ENCODE data around the gene FOXJ3. TPM values are rescaled to one million over a fixed set of nuclear protein-coding genes. Genes with fewer than 3 reads are reported as not detected.

Gene FOXJ3
- total RNA-seq, 1 experiment from 2014 or later = 55.3 TPM

- intact Hi-C loops (cut with micrococcal nuclease; ENCODE audit: unreplicated experiment) (no loop called here), in situ Hi-C loops (cut with HindIII; ENCODE audit: low pct_unique_long_range_greater_than_20kb, low sequenced_read_pairs) (no loop called here)
- no peaks in the 10 kb centered on the region; the same call in 1 of the 2 replicates for H3K9me3 ChIP-seq (ENCODE audit: control insufficient read depth, insufficient read depth, low read depth, low read length)
- BruUV-seq (replicated peaks) = no TSS peak
- DNase-seq (ENCODE audit: low read depth, low spot score) (no peak), ATAC-seq (no peak)
- peaks cover 19% of the 10 kb centered on the region for H3K4me1 ChIP-seq (ENCODE audit: control insufficient read depth, insufficient read depth, low read length)
- H3K27me3 ChIP-seq (ENCODE audit: control insufficient read depth, insufficient read depth, low read length) = no peaks in the 10 kb centered on the region
- no peak overlapping the region for H3K27ac ChIP-seq (ENCODE audit: low read length)
- no peak overlapping the region for H3K4me3 ChIP-seq (ENCODE audit: low read depth in 2 of 2, low read length in 2 of 2)
- peaks cover 2% of the 10 kb centered on the region; the same call in 1 of the 2 replicates for H3K36me3 ChIP-seq (ENCODE audit: control insufficient read depth, insufficient read depth, low read length)
- ChIA-PET POLR2A (no interaction called here), CTCF (no interaction called here)
- TF ChIP-seq SIN3A (IDR thresholded peaks at IDR 0.05; ENCODE audit: borderline replicate concordance, insufficient read depth, low read depth, low read length) = no peak
- no peak for TF ChIP-seq TCF7L2 (IDR thresholded peaks at IDR 0.05; ENCODE audit: low read depth, low read length)
- no peak for TF ChIP-seq CTCF (IDR thresholded peaks at IDR 0.05)
- no peak for TF ChIP-seq POLR2AphosphoS5 (IDR thresholded peaks at IDR 0.05; ENCODE audit: low read depth, low read length)
- no peak for TF ChIP-seq REST (IDR thresholded peaks at IDR 0.05; ENCODE audit: insufficient read depth in 1 of 2, low read depth in 2 of 2, low read length in 1 of 2)
Measured at GRCh38 chr1:42214447-42214871, 120.6 kb downstream of the FOXJ3 start.

GRCh38 chr1:42211224-42211623, 123.8 kb downstream of the FOXJ3 start:
- BruUV-seq (replicated peaks) = no TSS peak
- Histone ChIP-seq H3K4me3 (ENCODE audit: low read depth in 2 of 2, low read length in 2 of 2) (no peak overlapping the region), H3K9me3 (ENCODE audit: control insufficient read depth, insufficient read depth, low read depth, low read length) (peaks cover 3% of the 10 kb centered on the region; the same call in 1 of the 2 replicates), H3K27me3 (ENCODE audit: control insufficient read depth, insufficient read depth, low read length) (no peaks in the 10 kb centered on the region), H3K36me3 (ENCODE audit: control insufficient read depth, insufficient read depth, low read length) (peaks cover 2% of the 10 kb centered on the region; the same call in 1 of the 2 replicates), H3K4me1 (ENCODE audit: control insufficient read depth, insufficient read depth, low read length) (peaks cover 16% of the 10 kb centered on the region), H3K27ac (ENCODE audit: low read length) (no peak overlapping the region)
- ATAC-seq (no peak), DNase-seq (ENCODE audit: low read depth, low spot score) (no peak)
- TF ChIP-seq CTCF (IDR thresholded peaks at IDR 0.05) (no peak), SIN3A (IDR thresholded peaks at IDR 0.05; ENCODE audit: borderline replicate concordance, insufficient read depth, low read depth, low read length) (no peak), REST (IDR thresholded peaks at IDR 0.05; ENCODE audit: insufficient read depth in 1 of 2, low read depth in 2 of 2, low read length in 1 of 2) (no peak), POLR2AphosphoS5 (IDR thresholded peaks at IDR 0.05; ENCODE audit: low read depth, low read length) (no peak), TCF7L2 (IDR thresholded peaks at IDR 0.05; ENCODE audit: low read depth, low read length) (no peak)
- ChIA-PET POLR2A (no interaction called here), CTCF (no interaction called here)
- intact Hi-C loops (cut with micrococcal nuclease; ENCODE audit: unreplicated experiment) (no loop called here), in situ Hi-C loops (cut with HindIII; ENCODE audit: low pct_unique_long_range_greater_than_20kb, low sequenced_read_pairs) (no loop called here)
